GM13976 (cell line): ENCODE data around the gene FOXB1.

Source experiments
- DNase-seq: peaks from one replicate; pipeline ENCODE4 v3.0.0; 2012; ENCODE audit warnings: low spot score
- in situ Hi-C: fragments of 300-500 bp; cut with MboI; formaldehyde crosslinking; loops from one replicate; pipeline ENCODE4 v1.12.0; 2022; ENCODE audit warnings: low sequenced_read_pairs, mixed read lengths, inconsistent platforms; ENCODE audit not compliant: unreplicated experiment
- TF ChIP-seq, protein P1 (sequence below): IDR thresholded peaks from 2 replicates; pipeline ENCODE4 v1.5.1; 2012; ENCODE audit warnings: borderline replicate concordance, mild to moderate bottlenecking; ENCODE audit not compliant: insufficient read depth; ENCODE audit errors: extremely low read depth, missing control alignments, control extremely low read depth

Gene FOXB1

DNA sequence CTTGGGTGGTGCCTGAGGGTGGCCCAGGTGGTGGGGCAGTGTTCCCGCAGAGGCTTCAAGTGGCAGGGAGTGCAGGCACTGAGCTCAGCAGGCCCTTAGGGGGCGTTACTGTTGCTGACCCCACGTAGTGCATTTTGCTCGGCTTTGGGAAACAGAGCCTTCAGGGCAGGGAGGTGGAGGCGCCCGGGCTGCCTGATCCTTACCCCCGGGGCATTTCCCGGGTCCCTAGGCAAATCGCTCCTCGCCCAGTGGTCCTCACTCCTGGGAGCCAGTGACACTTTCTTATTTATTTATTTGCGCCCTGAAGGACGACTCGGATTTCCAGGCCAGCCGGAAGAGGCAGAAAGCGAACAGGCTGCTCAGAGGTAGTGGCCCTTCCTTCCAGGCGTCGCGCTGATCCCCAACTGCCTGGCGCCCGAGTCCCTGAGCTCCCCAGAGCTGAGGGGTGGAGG, 10.1 kb upstream of the FOXB1 start:
- no peak for DNase-seq
- TF ChIP-seq, protein P1, sequence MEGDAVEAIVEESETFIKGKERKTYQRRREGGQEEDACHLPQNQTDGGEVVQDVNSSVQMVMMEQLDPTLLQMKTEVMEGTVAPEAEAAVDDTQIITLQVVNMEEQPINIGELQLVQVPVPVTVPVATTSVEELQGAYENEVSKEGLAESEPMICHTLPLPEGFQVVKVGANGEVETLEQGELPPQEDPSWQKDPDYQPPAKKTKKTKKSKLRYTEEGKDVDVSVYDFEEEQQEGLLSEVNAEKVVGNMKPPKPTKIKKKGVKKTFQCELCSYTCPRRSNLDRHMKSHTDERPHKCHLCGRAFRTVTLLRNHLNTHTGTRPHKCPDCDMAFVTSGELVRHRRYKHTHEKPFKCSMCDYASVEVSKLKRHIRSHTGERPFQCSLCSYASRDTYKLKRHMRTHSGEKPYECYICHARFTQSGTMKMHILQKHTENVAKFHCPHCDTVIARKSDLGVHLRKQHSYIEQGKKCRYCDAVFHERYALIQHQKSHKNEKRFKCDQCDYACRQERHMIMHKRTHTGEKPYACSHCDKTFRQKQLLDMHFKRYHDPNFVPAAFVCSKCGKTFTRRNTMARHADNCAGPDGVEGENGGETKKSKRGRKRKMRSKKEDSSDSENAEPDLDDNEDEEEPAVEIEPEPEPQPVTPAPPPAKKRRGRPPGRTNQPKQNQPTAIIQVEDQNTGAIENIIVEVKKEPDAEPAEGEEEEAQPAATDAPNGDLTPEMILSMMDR: no peak
- in situ Hi-C loops: no loop called here

GRCh38 chr15:59994526-59994887, 9.6 kb upstream of the FOXB1 start:
- DNase-seq: no peak
- TF ChIP-seq, protein P1: no peak
- in situ Hi-C loops: no loop called here

DNA sequence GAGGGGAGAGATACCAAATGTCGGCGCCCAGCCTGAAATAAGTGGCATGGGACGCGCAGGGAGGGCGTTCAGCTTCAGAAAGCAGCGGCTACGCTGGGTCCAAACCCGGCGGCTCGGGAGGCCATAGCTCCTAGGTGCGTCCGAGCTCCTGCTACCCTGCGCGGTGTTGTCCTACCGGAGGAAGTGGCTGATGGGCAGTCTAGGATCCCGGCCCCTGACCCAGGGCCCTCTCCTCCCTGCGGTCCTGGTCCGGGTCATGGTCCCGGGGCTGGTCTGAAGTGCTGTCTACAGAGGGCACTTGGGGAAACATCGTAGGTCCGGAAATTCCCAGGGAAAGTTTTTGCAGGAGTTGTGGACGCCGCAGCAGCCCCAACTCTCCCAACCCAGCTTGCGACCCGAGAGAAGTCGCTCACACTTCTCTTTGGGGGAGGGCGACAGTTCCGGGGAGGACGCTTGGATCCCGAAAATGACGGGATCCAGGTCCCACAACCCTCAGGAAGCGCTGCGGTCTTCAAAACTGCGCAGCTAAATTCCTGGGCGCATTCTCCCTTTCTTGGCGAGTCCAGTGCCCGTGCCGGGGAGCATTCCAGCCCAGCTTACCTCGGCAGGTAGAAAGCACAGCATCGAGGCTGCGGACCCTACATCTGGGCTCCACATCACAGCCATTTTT, 9.1 kb upstream of the FOXB1 start:
- DNase-seq: no peak
- TF ChIP-seq, protein P1: no peak
- in situ Hi-C loops: no loop called here

DNA sequence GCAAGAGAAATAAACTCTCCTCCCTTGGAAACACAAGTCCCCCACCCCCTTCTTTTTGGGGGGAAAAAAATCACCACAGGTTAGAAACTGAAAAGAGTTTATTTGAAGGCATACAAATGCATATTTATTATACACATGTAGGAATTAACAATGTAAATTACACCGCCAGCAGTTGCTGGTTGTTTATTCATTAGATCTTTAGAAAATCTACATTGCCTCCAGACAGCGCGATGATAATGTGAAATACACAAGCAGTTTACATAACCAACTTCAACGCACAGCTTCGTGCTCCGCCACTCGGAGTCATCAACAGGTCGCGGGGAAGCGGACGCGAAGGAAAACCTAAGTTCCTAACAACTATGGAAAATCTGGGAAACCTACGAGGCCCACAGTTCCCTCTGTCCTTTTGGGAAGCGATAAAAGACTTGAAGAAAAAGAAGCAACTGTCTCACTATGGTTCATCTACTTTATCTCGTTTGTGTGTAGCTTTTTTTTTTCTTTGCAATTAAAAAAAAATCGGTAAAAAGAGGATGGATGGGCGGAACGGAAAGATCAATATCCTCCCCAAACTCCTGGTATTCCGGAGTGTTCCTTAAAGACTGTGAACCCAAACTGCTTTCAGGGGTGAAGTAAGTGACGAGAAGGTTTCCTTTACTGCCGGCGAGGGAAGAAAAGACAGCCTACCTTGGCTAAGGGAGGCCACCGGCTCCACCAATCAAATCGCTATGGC, 8.4 kb upstream of the FOXB1 start:
- TF ChIP-seq, protein P1: no peak
- no peak for DNase-seq
- in situ Hi-C loops: no loop called here

DNA sequence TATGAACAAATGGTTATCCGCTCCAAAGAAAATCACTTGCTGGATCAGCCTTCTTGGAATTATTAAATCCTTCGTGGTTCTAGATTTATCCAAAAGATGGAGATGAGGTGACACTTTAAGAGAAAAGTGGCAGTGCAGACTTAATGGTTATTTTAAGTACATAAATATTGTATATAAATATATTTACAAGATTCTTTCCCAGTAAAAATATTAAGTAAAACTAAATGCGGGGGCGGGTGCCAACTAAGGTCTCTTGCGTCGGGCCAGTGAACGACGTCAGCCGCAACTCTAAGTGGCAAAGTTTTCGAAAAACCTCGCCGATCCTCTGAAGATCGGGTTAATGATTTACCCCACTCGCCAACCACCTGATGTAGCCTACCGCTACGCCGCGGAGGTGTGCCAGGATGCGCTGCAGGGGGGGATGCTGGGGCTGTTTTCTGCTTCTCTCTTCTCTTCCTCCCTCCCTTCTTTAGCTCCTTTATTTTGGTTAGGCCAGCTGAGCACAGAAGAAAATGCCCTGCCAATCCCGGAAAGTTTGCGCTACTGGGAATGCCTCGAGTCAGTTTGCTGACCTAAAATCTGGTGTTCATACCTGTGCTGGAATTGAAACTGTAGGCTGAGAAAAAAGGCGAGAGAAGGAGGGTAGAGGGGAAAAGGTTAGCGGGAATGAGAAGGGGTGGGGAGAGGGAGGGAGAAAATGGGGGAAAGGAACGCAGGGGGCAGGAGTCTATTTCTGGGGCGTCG, 7.6 kb upstream of the FOXB1 start:
- DNase-seq: no peak
- TF ChIP-seq, protein P1: no peak
- in situ Hi-C loops: no loop called here

- in situ Hi-C loops: no loop called here
- TF ChIP-seq, protein P1: peak; percentile 46
- peak; percentile 83 for DNase-seq
Measured at GRCh38 chr15:59997070-59997701, 6.9 kb upstream of the FOXB1 start.
